Natural killer cell treated with Interleukin-12 subunit alpha and Interleukin-12 subunit beta and Interleukin-15 and Interleukin-18, amount 100 ng/mL, for 72 hours (primary cell): ENCODE data around the gene MEGF11. TPM values are rescaled to one million over a fixed set of nuclear protein-coding genes. Genes with fewer than 3 reads are reported as not detected.
A peak's percentile ranks its signal among the peaks of the same experiment; 100 is the strongest.

Experiments used
- ATAC-seq, 2 donors: fragments of 150-1000 bp; cut with Tn5 transposase in 1 of 2; sonication (Bioruptor Pico), chemical (Tn5 transposase) in 1 of 2; 2 replicates each; pipeline ENCODE4 v1.10.0; 2021
- DNase-seq: peaks from one replicate; pipeline ENCODE4 v3.0.0; 2022; ENCODE audit warnings: low spot score
- H3K27ac Mint-ChIP-seq, 2 donors: 1 replicate in 1 of 2; 2 replicates in 1 of 2; pipeline ENCODE4 v1.8.0; 2022; ENCODE audit warnings: mixed read lengths in 2 of 2, mild to moderate bottlenecking in 1 of 2, moderate library complexity in 1 of 2
- H3K27me3 Mint-ChIP-seq, 2 donors: 1 replicate in 1 of 2; 2 replicates in 1 of 2; pipeline ENCODE4 v1.8.0; 2022; ENCODE audit warnings: mixed read lengths in 2 of 2
- H3K36me3 Mint-ChIP-seq: one replicate; pipeline ENCODE4 v1.8.0; 2022; ENCODE audit warnings: mixed read lengths
- H3K4me1 Mint-ChIP-seq, 2 donors: 1 replicate in 1 of 2; 2 replicates in 1 of 2; pipeline ENCODE4 v1.8.0; 2022; ENCODE audit warnings: low read depth in 2 of 2, mixed read lengths in 2 of 2, mild to moderate bottlenecking in 1 of 2
- H3K4me3 Mint-ChIP-seq: one replicate; pipeline ENCODE4 v1.8.0; 2022; ENCODE audit warnings: mixed read lengths
- H3K9me3 Mint-ChIP-seq: 2 replicates; pipeline ENCODE4 v1.8.0; 2022; ENCODE audit warnings: mixed read lengths
- total RNA-seq, 2 donors: library from RNA; stranded (reverse); gene quantifications; one replicate each; pipeline ENCODE4 v1.2.3, GENCODE V29; 2022

The MEGF11 gene
- total RNA-seq, 2 donors from 2014 or later: not detected

GRCh38 chr15:65913631-65914199, 339.8 kb downstream of the MEGF11 start:
- ATAC-seq (no peak), DNase-seq (no peak)
- H3K36me3 Mint-ChIP-seq: no peaks in the 10 kb centered on the region
- no peak overlapping the region for H3K4me3 Mint-ChIP-seq
- no peak overlapping the region for H3K27ac Mint-ChIP-seq
- H3K9me3 Mint-ChIP-seq: no peaks in the 10 kb centered on the region
- H3K27me3 Mint-ChIP-seq: no peaks in the 10 kb centered on the region
- peaks cover 24 to 34% of the 10 kb centered on the region in 2 donors for H3K4me1 Mint-ChIP-seq

DNA sequence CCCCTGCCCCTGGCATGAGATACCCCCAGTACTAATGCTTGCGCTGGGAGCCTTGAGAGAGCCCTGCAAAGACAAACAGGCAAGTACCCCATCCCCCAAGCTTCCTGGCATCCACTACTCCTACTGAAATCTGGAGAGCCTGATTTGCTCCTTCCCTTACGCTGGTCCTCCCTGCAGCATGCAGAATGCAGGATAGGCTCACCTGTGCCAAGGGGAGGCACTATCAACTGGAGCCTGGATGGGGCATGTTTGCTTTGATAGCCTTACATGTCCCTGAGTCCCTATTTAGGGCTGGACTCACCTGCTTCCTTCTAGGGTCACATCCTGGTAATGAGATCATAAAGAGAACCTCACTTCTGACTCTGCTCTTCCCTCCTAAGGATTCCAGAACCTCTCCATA, 341.3 kb downstream of the MEGF11 start:
- ATAC-seq (no peak), DNase-seq (no peak)
- no peak overlapping the region for H3K4me3 Mint-ChIP-seq
- H3K27me3 Mint-ChIP-seq: no peaks in the 10 kb centered on the region
- H3K36me3 Mint-ChIP-seq: no peaks in the 10 kb centered on the region
- H3K27ac Mint-ChIP-seq: no peak overlapping the region
- H3K4me1 Mint-ChIP-seq: peaks cover 9 to 21% of the 10 kb centered on the region in 2 donors
- H3K9me3 Mint-ChIP-seq: no peaks in the 10 kb centered on the region

DNA sequence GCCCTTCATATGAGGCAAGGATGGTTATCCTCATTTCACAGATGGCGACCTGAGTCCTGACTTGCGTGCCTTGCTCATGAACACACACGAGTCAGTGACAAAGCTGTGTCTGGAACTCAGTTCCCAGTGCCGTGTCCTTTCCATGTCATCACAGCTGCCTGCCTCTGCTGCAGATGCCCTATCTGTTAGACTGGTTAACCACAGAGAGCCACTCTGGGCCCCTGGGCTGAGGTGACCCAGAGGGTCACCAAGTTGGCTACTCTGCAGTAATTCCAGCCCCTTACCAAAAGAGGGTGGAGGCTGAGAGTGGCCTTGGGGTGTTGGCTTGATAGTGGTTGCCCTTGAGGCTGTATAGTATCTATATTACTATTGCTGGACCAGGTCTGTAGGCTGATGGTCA, 343.2 kb downstream of the MEGF11 start:
- peaks cover 0 to 9% of the 10 kb centered on the region in 2 donors for H3K4me1 Mint-ChIP-seq
- no peaks in the 10 kb centered on the region for H3K27me3 Mint-ChIP-seq
- H3K9me3 Mint-ChIP-seq: no peaks in the 10 kb centered on the region
- DNase-seq (no peak), ATAC-seq (no peak)
- no peak overlapping the region for H3K27ac Mint-ChIP-seq
- H3K36me3 Mint-ChIP-seq: no peaks in the 10 kb centered on the region
- no peak overlapping the region for H3K4me3 Mint-ChIP-seq

DNA sequence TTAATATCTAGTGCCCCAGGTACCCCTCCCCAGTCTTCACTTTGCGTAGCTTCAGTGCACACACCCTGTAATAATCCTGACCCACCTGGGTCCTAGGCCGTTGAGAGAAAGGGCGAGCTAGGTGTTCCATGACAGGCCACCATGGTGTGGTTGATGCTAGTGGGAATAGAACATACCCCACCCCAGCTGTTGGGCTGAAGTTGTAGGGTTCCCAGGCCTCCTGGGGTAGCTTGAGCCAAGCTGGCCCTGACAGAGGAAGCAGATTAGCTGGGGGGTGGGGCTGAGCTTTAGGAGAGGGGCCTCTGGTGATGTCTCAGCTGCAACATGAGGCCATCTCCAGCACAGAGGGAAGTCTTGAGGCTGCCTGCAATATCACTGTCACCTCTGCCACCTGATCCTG, 343.7 kb downstream of the MEGF11 start:
- Mint-ChIP-seq H3K27me3 (no peaks in the 10 kb centered on the region), H3K27ac (no peak overlapping the region), H3K4me1 (peaks cover 0 to 6% of the 10 kb centered on the region in 2 donors), H3K9me3 (no peaks in the 10 kb centered on the region), H3K36me3 (no peaks in the 10 kb centered on the region), H3K4me3 (no peak overlapping the region)
- no peak for DNase-seq
- ATAC-seq: peak in 1 of 2 donors; percentile 11

- DNase-seq (no peak), ATAC-seq (no peak)
- Mint-ChIP-seq H3K9me3 (no peaks in the 10 kb centered on the region), H3K27ac (peak overlapping the region in 1 of 2 donors; percentile 10), H3K4me3 (no peak overlapping the region), H3K36me3 (no peaks in the 10 kb centered on the region), H3K4me1 (peaks cover 0 to 6% of the 10 kb centered on the region in 2 donors), H3K27me3 (no peaks in the 10 kb centered on the region)
Measured at GRCh38 chr15:65908876-65909275, 344.7 kb downstream of the MEGF11 start.

GRCh38 chr15:65907661-65908060, 345.9 kb downstream of the MEGF11 start:
- peaks cover 0 to 10% of the 10 kb centered on the region in 2 donors for H3K4me1 Mint-ChIP-seq
- no peak for ATAC-seq
- peak overlapping the region in 1 of 2 donors; percentile 10 for H3K27ac Mint-ChIP-seq
- no peaks in the 10 kb centered on the region for H3K36me3 Mint-ChIP-seq
- H3K27me3 Mint-ChIP-seq: no peaks in the 10 kb centered on the region
- H3K4me3 Mint-ChIP-seq: no peak overlapping the region
- H3K9me3 Mint-ChIP-seq: no peaks in the 10 kb centered on the region
- no peak for DNase-seq

DNA sequence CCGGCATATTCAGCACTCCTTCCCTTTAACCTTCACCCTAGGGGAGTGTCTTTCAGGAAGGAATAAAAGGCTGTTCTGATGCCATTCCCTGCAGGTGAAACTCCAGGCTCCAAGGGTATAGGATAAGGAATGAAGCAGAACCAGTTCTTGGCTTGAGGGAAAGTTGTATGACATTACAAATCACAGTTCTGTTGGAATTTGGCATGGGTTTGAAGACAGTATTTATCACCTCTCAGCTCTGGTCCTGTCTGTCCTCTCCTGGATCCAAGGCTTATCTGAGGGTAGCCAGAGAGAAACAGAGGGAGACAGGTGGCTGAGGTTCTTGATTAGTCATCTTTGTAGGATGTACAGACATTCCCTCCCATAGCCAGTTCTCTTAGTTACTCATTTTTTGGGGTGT, 347.2 kb downstream of the MEGF11 start:
- no peak for DNase-seq
- no peak for ATAC-seq
- Mint-ChIP-seq H3K27ac (no peak overlapping the region), H3K9me3 (no peaks in the 10 kb centered on the region), H3K4me1 (peaks cover 0 to 12% of the 10 kb centered on the region in 2 donors), H3K4me3 (no peak overlapping the region), H3K36me3 (no peaks in the 10 kb centered on the region), H3K27me3 (no peaks in the 10 kb centered on the region)

GRCh38 chr15:65904301-65904700, 349.2 kb downstream of the MEGF11 start:
- H3K4me3 Mint-ChIP-seq: no peak overlapping the region
- DNase-seq (no peak), ATAC-seq (no peak)
- no peaks in the 10 kb centered on the region for H3K9me3 Mint-ChIP-seq
- H3K27me3 Mint-ChIP-seq: no peaks in the 10 kb centered on the region
- H3K4me1 Mint-ChIP-seq: peaks cover 0 to 12% of the 10 kb centered on the region in 2 donors
- H3K27ac Mint-ChIP-seq: peak overlapping the region in 1 of 2 donors; percentile 18
- no peaks in the 10 kb centered on the region for H3K36me3 Mint-ChIP-seq

- H3K4me1 Mint-ChIP-seq: peaks cover 0 to 12% of the 10 kb centered on the region in 2 donors
- H3K36me3 Mint-ChIP-seq: no peaks in the 10 kb centered on the region
- no peaks in the 10 kb centered on the region for H3K9me3 Mint-ChIP-seq
- ATAC-seq (no peak), DNase-seq (no peak)
- no peak overlapping the region for H3K4me3 Mint-ChIP-seq
- peak overlapping the region in 1 of 2 donors; percentile 28 for H3K27ac Mint-ChIP-seq
- H3K27me3 Mint-ChIP-seq: no peaks in the 10 kb centered on the region
Measured at GRCh38 chr15:65903296-65904073, 350.1 kb downstream of the MEGF11 start.

DNA sequence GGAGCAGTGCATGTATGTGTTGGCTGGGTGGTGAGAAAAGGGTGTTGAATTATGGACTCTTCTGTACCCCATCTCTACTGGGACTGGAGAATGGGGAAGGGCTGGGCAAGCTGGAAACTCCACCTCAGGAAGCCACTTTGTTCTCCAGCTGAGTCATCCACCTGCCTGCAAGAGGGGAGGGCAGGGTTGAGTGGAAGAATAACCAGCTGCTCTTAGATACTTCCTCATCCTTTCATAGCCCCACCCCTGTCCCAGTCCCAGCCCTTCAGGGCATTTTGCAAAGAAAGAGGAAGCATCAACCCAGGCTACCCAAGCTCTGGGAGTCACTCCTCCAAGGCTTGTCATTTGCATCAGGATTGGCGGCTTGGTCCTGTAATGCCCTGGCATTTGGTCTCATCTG, 351.2 kb downstream of the MEGF11 start:
- ATAC-seq: no peak
- Mint-ChIP-seq H3K27me3 (no peaks in the 10 kb centered on the region), H3K9me3 (no peaks in the 10 kb centered on the region), H3K4me1 (peaks cover 0 to 12% of the 10 kb centered on the region in 2 donors), H3K36me3 (no peaks in the 10 kb centered on the region), H3K4me3 (no peak overlapping the region), H3K27ac (no peak overlapping the region)
- no peak for DNase-seq

DNA sequence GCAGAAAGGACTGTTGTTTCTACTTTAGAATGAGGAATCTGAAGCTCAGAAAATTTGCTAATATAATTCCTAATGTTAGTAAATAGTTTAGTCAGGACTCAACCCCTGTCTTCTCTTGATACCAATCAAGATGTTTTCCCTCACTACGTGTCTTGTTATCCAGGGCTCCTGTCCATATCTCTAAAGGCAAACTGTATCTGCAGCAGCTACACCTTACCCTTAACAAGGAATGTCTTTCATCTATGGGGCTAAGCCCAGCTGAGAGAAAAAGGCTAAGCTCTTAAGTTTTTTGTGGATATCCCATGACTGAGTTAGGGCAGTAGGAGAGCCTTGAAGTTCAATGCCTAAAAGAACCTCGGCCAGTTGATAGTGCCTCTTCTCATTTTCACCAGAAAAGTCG, 351.7 kb downstream of the MEGF11 start:
- no peaks in the 10 kb centered on the region for H3K9me3 Mint-ChIP-seq
- no peak for ATAC-seq
- no peaks in the 10 kb centered on the region for H3K36me3 Mint-ChIP-seq
- no peak overlapping the region for H3K27ac Mint-ChIP-seq
- H3K4me3 Mint-ChIP-seq: no peak overlapping the region
- H3K4me1 Mint-ChIP-seq: peaks cover 0 to 9% of the 10 kb centered on the region in 2 donors
- H3K27me3 Mint-ChIP-seq: no peaks in the 10 kb centered on the region
- DNase-seq: no peak

DNA sequence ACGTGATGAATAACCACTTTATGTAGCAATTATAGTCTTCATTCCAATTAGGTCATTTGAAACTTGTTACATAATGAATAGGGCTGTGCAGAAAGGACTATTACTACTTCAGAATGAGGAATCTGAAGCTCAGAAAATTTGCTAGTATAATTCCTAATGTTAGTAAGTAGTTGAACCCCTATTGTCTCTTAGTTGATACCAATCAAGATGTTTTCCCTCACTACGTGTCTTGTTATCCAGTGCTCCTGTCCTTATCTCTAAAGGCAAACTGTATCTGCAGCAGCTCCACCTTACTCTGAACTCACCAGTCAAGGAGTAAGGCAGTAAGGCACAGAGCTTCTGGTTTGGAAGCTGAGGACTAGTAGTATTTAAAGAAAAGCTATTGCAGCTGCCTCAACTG, 352.2 kb downstream of the MEGF11 start:
- Mint-ChIP-seq H3K4me1 (peaks cover 0 to 9% of the 10 kb centered on the region in 2 donors), H3K27me3 (no peaks in the 10 kb centered on the region), H3K36me3 (peaks cover 3% of the 10 kb centered on the region), H3K27ac (no peak overlapping the region), H3K9me3 (no peaks in the 10 kb centered on the region), H3K4me3 (no peak overlapping the region)
- ATAC-seq (no peak), DNase-seq (no peak)

DNA sequence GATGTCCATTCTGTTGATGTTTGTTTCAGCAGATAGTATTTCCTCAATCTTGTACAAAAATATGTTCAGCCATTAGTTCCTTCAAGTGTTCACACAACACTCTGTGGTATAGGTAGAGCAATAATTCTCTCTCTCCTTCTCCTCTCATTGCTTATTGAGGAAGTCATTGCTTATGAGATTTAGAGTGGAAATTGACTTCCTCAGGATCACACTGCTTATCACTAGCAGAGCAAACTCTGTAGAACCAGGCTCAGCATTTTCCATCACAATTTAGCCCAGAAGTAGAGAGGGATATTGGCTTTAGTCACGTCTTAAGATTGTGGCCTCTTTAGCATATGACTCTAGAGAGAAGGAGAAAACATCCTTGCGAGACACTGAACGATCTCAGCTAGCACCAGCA, 353.1 kb downstream of the MEGF11 start:
- H3K9me3 Mint-ChIP-seq: no peaks in the 10 kb centered on the region
- no peaks in the 10 kb centered on the region for H3K27me3 Mint-ChIP-seq
- ATAC-seq: no peak
- no peak for DNase-seq
- no peak overlapping the region for H3K27ac Mint-ChIP-seq
- no peak overlapping the region for H3K4me3 Mint-ChIP-seq
- peaks cover 0 to 9% of the 10 kb centered on the region in 2 donors for H3K4me1 Mint-ChIP-seq
- H3K36me3 Mint-ChIP-seq: peaks cover 5% of the 10 kb centered on the region

DNA sequence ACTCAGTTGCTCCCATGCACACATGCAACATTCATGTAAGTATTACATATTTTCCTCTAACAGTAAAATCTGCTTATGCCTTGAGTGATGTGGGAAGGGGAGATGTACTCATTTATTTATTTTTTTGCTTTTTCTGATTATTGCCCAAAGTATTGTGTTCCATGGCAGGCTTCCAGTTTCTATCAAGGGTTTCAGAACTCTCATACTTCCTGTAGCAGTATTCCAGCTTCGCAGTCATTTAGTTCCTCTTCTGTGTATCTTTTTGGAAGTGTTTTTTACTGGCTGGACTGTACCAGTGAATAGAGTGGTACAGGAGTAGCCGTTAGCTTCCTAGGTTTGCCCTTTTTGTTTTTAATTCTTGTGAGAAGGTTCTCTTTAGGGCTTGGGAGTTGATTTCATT, 357.3 kb downstream of the MEGF11 start:
- H3K27me3 Mint-ChIP-seq: no peaks in the 10 kb centered on the region
- peaks cover 10% of the 10 kb centered on the region for H3K36me3 Mint-ChIP-seq
- peaks cover 6 to 13% of the 10 kb centered on the region in 2 donors for H3K4me1 Mint-ChIP-seq
- DNase-seq (no peak), ATAC-seq (no peak)
- H3K9me3 Mint-ChIP-seq: no peaks in the 10 kb centered on the region
- no peak overlapping the region for H3K4me3 Mint-ChIP-seq
- H3K27ac Mint-ChIP-seq: no peak overlapping the region
